Measurements from ENCODE around the gene PPP1R13B. TPM values are rescaled to one million over a fixed set of nuclear protein-coding genes. Genes with fewer than 3 reads are reported as not detected.

PPP1R13B gene
- total RNA-seq, 1 experiment from 2014 or later, result 17.8 TPM

GRCh38 chr14:103736546-103737431, 110.6 kb downstream of the PPP1R13B start:
- no peak for TF ChIP-seq ELF1 (IDR thresholded peaks at IDR 0.05; ENCODE audit: borderline replicate concordance, low read depth)
- no peak for TF ChIP-seq RAD21 (IDR thresholded peaks at IDR 0.05; ENCODE audit: low read depth)
- TF ChIP-seq, protein P1, sequence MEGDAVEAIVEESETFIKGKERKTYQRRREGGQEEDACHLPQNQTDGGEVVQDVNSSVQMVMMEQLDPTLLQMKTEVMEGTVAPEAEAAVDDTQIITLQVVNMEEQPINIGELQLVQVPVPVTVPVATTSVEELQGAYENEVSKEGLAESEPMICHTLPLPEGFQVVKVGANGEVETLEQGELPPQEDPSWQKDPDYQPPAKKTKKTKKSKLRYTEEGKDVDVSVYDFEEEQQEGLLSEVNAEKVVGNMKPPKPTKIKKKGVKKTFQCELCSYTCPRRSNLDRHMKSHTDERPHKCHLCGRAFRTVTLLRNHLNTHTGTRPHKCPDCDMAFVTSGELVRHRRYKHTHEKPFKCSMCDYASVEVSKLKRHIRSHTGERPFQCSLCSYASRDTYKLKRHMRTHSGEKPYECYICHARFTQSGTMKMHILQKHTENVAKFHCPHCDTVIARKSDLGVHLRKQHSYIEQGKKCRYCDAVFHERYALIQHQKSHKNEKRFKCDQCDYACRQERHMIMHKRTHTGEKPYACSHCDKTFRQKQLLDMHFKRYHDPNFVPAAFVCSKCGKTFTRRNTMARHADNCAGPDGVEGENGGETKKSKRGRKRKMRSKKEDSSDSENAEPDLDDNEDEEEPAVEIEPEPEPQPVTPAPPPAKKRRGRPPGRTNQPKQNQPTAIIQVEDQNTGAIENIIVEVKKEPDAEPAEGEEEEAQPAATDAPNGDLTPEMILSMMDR (IDR thresholded peaks at IDR 0.05 in 2 of 3, conservative IDR thresholded peaks at IDR 0.05 in 1 of 3; ENCODE audit: borderline replicate concordance in 1 of 3, insufficient read depth in 1 of 3, low read depth in 2 of 3, low read length in 2 of 3), result no peak
- TF ChIP-seq REST (IDR thresholded peaks at IDR 0.05; ENCODE audit: low read depth), result no peak
- TF ChIP-seq POLR2A (IDR thresholded peaks at IDR 0.05; ENCODE audit: borderline replicate concordance, extremely low read depth, insufficient read depth, insufficient read length), result no peak
- TF ChIP-seq SP1 (IDR thresholded peaks at IDR 0.05; ENCODE audit: low read depth), result no peak
- TF ChIP-seq JUND (IDR thresholded peaks at IDR 0.05), result no peak
- no peak for TF ChIP-seq FOSL1 (IDR thresholded peaks at IDR 0.05; ENCODE audit: low read depth)
- TF ChIP-seq ZNF274 (IDR thresholded peaks at IDR 0.05; ENCODE audit: low read depth, low read length), result no peak
- TF ChIP-seq YY1 (IDR thresholded peaks at IDR 0.05; ENCODE audit: extremely low read depth, insufficient replicate concordance, low read depth, low read length), result no peak
- no peak for TF ChIP-seq ZFX (IDR thresholded peaks at IDR 0.05)
- no peak for TF ChIP-seq CEBPB (IDR thresholded peaks at IDR 0.05; ENCODE audit: low read depth)
- TF ChIP-seq POLR2AphosphoS5 (IDR thresholded peaks at IDR 0.05; ENCODE audit: low read depth, low read length), result no peak
- TF ChIP-seq CBX3 (IDR thresholded peaks at IDR 0.05; ENCODE audit: low read depth), result no peak
- H3K4me3 ChIP-seq (replicated peaks in 1 of 2; ENCODE audit: low read depth in 1 of 2, low read length in 2 of 2), result no peak overlapping the region
- CTCF ChIA-PET, result no interaction called here

More at GRCh38 chr14:103736546-103737431, 110.6 kb downstream of the PPP1R13B start:
- H3K4me2 ChIP-seq (ENCODE audit: low read length), result no peak overlapping the region
- no peaks in the 10 kb centered on the region for H3K4me1 ChIP-seq (ENCODE audit: control insufficient read depth in 1 of 2, insufficient read depth in 2 of 2, low read length in 2 of 2)
- no peaks in the 10 kb centered on the region for H4K20me1 ChIP-seq (ENCODE audit: insufficient read depth)
- no peak overlapping the region for H2AFZ ChIP-seq (ENCODE audit: low read depth, low read length, poor library complexity, severe bottlenecking)
- no peak for DNase-seq (ENCODE audit: low read depth, low spot score)
- intact Hi-C loops (cut with micrococcal nuclease), result no loop called here
- H3K79me2 ChIP-seq (ENCODE audit: insufficient read depth, low read length), result no peaks in the 10 kb centered on the region
- no peaks in the 10 kb centered on the region for H3K9me2 ChIP-seq (ENCODE audit: insufficient read depth)
- POLR2A ChIA-PET, result no interaction called here
- RAD21 ChIA-PET (ENCODE audit: low non-redundant PET in 1 of 2, low total read pairs in 2 of 2, uncharacterized antibody in 2 of 2, unreplicated experiment in 2 of 2), result no interaction called here
- H3K9ac ChIP-seq (ENCODE audit: low read length), result no peak overlapping the region
- no TSS peak for BruUV-seq (replicated peaks)
- no peaks in the 10 kb centered on the region for H3K9me3 ChIP-seq (ENCODE audit: control insufficient read depth in 1 of 2, insufficient read depth in 1 of 2, low read depth in 1 of 2, low read length in 2 of 2)
- no peak overlapping the region for H3K27ac ChIP-seq (ENCODE audit: low read depth, low read length)
- no peak for ATAC-seq
- peaks cover 3 to 5% of the 10 kb centered on the region in 2 experiments; a peak in 3 of 4 replicates for H3K36me3 ChIP-seq (ENCODE audit: control insufficient read depth in 1 of 2, insufficient read depth in 2 of 2, low read length in 2 of 2)
- H3K27me3 ChIP-seq (ENCODE audit: insufficient read depth, low read length), result no peaks in the 10 kb centered on the region
